ENCODE measurements around the gene LIPG.
"Not testable (repeated sequence)": the region's sequence is repeated elsewhere in the genome, so short reads cannot be mapped to it uniquely, and the experiment has no call there.

Gene LIPG

DNA sequence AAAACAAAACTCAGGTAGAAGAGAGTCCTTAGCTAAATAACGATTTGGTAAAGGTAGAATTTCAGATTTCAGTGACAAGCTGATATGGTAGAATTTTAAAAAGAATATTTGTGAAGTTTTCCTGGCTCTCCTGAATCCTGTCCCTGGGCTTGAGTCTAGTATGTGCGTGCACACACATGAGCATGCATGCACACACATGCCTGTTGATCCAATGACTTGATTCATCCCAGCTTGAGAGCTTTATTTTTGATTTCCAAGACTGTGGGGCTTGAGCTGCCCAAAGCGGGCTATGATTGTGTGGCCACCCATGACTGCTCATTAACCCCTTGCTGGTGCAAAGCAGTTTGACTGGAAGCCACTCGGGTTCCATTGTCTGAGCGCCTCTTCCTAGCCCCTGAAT is 9.0 kb downstream of the LIPG start:
- in situ Hi-C loops (cut with MboI; ENCODE audit: low sequenced_read_pairs), result no loop called here

DNA sequence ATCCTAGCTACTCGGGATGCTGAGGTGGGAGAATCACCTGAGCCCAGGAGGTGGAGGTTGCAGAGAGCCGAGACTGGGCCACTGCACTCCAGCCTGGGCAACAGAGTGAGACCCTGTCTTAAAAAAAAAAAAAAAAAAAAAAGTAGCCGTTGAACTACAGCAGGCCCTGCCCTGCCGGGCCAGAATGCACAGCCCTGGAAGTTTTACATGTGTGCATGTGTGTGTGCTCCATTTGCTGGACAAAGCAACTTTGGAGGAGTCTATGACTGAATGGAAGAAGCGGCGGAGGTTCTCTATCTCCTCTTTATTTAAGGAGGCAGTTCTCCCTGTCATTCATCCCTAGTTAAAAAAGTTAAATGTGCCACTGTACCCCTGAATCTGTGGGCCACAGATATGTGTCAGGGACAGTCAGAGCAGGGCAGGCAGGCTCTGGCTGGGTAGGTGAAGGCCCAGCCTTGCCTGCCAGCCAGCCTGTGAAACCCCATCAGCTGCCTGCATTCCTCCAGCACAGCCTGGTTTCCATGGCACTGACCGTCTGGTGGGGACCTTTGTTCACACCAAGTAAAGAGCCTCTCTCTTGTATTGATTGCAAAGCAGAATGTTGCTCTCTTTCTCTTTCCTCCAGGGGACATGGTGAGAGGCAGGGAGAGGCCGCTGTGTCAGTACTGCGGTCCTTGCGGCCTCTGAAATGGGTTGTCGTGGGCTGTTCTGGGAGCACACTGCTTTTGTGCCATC is 10.9 kb downstream of the LIPG start:
- in situ Hi-C loops (cut with MboI; ENCODE audit: low sequenced_read_pairs), result no loop called here

DNA sequence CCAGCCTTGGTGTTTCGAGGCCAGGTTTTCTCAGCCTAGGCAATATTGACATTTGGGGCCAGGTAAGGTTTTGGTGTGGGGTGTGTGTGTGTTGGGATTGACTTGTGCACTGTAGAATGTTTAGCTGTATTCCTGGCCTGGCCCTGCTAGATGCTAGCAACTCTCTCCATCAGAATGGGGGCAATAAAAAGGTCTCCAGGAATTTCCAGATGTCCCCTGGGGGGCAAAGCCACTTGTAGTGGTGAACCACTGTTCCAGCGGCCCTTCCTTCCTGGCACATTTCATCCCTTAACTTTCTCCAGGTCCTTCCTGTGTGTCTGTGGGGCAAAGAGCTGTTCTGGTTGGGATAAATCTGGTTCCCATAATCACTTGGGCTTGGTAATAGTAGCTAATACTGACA is 12.0 kb downstream of the LIPG start:
- in situ Hi-C loops (cut with MboI; ENCODE audit: low sequenced_read_pairs), result no loop called here

DNA sequence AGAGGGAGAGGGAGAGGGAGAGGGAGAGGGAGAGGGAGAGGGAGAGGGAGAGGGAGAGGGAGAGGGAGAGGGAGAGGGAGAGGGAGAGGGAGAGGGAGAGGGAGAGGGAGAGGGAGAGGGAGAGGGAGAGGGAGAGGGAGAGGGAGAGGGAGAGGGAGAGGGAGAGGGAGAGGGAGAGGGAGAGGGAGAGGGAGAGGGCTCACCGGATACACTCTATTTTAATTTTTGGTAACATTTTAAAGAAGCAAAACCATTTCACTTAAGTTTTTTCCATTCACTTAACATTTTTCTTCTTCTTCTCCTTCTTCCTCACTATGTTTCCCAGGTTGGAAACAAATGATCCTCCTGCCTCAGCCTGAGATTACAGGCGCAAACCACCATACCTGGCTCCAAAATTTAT is 17.2 kb downstream of the LIPG start:
- in situ Hi-C loops (cut with MboI; ENCODE audit: low sequenced_read_pairs), result not testable (repeated sequence)

DNA sequence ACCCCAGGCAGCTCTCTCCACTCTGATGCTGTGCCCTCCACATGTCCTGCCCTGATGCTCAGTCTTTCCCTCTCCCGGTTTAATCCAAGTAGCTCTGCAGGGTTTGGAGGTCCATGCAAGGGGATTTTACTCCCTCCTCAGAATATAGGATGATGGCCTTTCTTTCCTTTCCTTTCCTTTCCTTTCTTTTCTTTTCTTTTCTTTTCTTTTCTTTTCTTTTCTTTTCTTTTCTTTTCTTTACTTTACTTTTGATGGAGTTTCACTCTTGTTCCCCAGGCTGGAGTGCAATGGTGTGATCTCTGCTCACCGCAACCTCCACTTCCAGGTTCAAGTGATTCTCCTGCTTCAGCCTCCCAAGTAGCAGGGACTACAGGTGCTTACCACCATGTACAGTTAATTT is 17.7 kb downstream of the LIPG start:
- in situ Hi-C loops (cut with MboI; ENCODE audit: low sequenced_read_pairs), result not testable (repeated sequence)

DNA sequence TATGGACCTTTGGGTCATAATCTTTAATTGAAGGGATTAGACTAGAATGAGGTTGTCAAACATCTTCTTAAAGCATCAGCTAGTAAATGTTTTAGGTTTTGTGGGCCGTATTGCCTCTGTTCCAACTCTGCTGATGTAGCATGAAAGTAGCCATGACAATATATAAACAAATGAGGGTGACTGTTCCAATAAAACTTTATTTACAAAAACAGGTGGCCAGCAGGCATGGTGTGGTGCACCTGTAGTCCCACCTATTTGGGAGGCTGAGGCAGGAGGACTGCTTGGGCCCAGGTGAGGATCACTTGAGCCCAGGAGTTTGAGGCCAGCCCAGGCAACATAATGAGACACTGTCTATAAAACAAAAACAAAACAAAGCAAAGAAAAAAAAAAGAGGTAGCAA is 18.4 kb downstream of the LIPG start:
- in situ Hi-C loops (cut with MboI; ENCODE audit: low sequenced_read_pairs), result no loop called here

DNA sequence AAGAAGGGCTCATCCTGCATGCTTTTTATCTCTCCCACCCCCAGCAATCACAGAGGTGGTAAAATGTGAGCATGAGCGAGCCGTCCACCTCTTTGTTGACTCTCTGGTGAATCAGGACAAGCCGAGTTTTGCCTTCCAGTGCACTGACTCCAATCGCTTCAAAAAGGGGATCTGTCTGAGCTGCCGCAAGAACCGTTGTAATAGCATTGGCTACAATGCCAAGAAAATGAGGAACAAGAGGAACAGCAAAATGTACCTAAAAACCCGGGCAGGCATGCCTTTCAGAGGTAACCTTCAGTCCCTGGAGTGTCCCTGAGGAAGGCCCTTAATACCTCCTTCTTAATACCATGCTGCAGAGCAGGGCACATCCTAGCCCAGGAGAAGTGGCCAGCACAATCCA is 19.5 kb downstream of the LIPG start:
- in situ Hi-C loops (cut with MboI; ENCODE audit: low sequenced_read_pairs), result no loop called here

DNA sequence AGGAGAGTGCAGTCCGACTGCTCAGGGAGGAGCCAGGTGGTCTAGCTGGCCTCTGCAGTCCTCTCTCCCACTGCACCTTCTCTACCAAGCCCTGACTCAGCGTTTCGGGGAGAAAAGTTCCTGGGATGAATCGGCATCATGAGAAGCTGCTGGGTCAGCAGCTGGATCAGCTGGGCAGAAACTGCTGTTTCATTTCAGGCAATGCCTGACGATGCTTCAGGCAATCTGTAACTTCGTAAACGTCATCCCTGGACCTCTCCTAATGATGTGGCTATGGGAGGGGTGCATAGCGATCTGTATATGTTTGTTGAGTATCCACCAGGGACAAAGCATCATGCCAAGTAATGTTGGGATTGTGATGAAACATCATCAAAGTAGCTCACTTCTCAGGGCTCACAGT is 20.7 kb downstream of the LIPG start:
- in situ Hi-C loops (cut with MboI; ENCODE audit: low sequenced_read_pairs), result no loop called here

DNA sequence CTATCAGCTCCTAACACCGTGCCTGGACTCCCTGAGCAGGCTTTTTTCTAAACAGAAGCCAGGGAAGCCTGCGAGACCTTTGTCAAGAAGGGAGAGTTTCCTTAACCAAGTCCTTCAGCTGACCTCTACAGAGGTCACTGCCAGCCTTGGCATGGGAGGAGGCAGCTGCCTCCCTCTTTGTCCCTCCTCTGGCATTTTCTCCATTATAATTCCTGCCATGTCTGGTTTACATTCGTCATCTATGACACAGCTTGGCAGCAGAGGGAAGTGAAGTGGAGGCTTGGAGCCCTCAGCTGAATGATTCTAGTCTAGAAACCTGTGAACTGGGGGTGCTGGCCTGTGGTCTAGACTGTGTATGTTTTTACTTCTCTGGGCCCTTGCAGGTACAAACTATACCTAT is 22.5 kb downstream of the LIPG start:
- in situ Hi-C loops (cut with MboI; ENCODE audit: low sequenced_read_pairs), result no loop called here

DNA sequence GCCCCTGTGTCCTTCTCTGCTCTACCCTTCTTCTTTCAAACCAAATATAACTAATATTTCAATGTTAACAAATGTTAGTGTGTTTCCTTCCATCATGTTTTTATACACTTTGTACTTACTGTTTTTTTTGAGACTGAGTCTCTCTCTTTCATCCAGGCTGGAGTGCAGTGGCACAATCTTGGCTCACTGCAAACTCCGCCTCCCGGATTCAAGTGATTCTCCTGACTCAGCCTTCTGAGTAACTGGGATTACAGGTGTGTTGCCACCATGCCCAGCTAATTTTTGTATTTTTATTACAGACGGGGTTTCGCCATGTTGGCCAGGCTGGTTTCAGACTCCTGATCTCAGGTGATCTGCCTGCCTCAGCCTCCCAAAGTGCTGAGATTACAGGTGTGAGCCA is 23.1 kb downstream of the LIPG start:
- in situ Hi-C loops (cut with MboI; ENCODE audit: low sequenced_read_pairs), result not testable (repeated sequence)

DNA sequence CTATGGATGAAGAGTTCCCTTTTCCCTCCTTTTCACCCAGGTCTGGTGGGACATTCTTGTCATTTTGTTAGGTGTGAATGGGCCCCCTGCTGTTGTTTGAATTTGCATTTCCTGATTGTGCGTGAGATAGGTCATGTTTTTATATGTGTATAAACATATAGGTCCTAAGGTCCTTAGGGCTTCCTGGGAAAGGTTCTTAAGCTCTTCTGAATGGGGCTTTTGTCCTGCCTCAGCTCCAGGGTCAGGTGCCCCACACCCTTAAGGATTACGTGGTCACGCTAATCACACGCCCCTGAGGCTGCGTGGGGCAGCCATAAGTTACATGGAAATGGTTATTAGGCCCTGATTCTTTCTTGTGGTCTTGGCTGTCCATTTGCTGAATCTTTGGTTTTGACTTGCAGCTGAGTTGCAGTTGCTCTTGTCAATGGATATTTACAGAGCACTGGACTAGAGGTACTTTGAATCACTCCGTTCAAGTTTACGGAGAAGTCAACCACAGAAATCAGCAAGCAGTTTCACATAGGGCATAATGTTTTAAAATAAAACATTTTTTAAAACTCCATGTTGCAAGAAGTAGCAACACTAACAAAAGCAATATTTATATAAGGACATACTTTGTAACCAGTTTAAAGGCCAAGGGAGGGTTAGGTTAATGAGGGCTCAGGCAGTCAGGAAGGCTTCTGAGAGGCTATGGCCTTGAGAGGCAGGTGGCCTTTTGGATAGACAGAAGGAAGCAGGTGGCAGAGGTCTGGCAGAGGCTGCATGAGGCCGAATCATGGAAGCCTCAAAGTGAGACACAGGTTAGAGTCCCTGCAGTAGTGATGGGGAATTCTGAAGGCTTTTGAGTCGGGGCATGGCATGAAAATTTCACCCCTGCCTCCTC is 24.2 kb downstream of the LIPG start:
- in situ Hi-C loops (cut with MboI; ENCODE audit: low sequenced_read_pairs), result no loop called here

DNA sequence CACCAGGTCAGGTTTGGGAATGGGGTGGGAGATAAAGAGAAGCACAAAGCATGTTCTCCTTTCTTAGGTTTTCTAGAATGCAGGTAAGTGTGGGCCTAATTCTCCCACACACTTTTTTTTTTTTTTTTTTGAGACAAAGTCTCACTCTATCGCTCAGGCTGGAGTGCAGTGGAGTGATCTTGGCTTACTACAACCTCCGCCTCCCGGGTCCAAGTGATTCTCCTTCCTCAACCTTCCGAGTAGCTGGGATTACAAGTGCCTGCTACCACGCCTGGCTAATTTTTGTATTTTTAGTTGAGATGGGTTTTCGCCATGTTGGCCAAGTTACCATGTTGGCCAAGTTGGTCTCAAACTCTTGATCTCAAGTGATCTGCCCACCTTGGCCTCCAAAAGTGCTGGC is 26.3 kb downstream of the LIPG start:
- in situ Hi-C loops (cut with MboI; ENCODE audit: low sequenced_read_pairs), result no loop called here

DNA sequence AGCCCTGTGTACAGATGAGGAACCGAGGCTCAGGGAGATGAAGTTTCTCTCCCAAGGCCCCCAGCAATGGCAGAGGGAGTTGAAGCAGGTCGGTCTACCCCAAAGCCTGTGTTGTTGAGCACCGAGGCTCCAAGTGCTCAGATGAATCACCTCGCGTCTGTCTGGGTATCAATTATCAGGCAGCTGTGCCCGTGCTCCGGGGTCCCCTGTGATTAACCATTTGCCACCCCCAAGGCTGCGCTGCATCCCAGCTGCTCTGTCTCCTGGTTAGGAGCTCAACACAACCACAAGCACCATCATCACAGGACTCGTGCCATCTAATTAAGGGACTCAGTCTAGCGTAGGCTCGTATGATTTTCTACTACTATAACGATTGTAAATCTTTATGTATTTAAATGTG is 27.1 kb downstream of the LIPG start:
- in situ Hi-C loops (cut with MboI; ENCODE audit: low sequenced_read_pairs), result no loop called here

DNA sequence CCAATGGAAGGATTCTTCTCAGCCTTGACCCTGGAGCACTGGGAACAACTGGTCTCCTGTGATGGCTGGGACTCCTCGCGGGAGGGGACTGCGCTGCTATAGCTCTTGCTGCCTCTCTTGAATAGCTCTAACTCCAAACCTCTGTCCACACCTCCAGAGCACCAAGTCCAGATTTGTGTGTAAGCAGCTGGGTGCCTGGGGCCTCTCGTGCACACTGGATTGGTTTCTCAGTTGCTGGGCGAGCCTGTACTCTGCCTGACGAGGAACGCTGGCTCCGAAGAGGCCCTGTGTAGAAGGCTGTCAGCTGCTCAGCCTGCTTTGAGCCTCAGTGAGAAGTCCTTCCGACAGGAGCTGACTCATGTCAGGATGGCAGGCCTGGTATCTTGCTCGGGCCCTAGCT is 28.8 kb downstream of the LIPG start:
- in situ Hi-C loops (cut with MboI; ENCODE audit: low sequenced_read_pairs), result no loop called here

DNA sequence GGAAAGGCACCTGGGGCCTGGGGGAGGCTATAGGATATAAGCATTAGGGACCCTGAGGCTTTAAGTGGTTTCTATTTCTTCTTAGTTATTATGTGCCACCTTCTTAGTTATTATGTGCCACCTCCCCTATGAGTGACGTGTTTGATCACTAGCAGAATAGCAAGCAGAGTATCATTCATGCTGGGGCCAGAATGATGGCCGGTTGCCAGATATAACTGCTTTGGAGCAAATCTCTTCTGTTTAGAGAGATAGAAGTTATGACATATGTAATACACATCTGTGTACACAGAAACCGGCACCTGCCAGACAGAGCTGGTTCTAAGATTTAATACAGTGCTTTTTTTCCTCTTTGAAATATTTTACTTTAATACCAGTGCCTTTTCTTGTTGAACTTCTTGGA is 29.4 kb downstream of the LIPG start:
- in situ Hi-C loops (cut with MboI; ENCODE audit: low sequenced_read_pairs), result no loop called here

DNA sequence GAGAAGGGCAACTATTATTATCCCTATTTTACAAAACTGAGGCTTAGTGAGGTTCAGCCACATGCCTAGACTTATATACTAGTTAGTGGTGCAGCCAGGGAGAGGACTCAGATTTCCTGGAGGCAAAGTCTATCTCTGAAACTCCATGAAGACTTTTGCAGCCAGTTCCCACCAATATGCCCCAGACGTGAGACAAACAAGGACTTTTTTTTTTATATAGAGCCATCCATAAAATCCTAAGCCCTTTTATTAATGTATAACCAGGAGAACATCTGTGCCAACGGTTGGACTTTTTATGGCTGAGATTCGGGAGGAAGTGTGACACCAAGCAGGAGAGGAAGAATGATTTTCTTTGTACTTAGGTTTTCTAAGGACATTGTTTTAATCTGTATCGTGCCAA is 29.9 kb downstream of the LIPG start:
- in situ Hi-C loops (cut with MboI; ENCODE audit: low sequenced_read_pairs), result no loop called here

DNA sequence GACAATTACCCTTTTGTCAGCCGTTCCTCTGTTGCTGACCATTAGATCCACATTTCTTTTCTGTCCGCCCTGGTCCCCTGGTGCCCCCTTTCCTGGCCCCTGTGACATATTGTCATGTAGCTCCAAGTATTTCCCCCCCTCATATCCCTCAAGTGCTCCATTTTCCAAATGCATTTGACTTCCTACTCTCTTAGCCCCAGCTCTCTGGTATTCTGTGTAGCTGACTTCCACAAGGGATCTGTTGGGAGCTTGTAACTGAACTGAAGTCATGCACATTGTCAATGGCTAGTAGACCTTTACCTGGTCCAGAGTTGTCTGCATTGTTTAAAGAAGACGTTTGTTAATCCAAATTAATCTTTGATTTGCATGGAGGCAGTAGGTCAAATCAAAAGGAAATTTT is 34.8 kb downstream of the LIPG start:
- in situ Hi-C loops (cut with MboI; ENCODE audit: low sequenced_read_pairs), result no loop called here

DNA sequence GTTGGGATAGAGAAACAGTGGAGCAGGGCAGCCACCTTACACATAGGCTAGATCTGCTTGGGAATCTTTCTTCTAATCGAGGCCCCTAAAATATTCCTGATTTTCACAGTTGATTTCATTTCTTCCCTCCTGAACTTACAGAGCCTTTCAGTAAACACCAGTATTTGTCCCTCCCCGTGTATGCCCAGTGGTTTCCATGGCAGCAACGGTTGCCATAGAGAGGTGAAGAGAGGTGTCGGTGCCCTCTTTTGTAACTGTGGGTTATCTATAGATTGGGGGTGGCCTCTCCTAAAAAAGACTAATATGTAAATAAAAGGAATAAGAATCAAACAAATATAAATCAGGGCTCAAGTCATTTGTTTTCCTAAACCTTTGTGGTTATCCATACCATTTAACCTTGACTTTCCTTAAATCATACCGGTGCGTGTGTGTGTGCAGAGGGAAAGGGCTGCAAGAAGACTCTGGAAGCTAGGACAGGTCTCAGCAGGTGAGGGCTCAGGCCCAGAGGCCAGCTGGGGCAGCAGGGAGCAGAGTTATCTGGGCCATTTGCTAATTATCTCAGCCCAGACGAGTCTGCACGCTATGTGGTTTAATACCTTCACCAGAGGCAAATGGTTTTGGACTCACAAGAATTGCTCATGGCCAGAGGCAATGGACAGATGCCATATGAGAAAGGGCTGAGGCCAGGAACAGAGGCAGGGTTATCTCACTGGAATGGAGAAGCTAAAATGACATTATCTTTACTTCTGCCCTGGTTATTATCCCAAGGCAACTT is 35.5 kb downstream of the LIPG start:
- in situ Hi-C loops (cut with MboI; ENCODE audit: low sequenced_read_pairs), result no loop called here

DNA sequence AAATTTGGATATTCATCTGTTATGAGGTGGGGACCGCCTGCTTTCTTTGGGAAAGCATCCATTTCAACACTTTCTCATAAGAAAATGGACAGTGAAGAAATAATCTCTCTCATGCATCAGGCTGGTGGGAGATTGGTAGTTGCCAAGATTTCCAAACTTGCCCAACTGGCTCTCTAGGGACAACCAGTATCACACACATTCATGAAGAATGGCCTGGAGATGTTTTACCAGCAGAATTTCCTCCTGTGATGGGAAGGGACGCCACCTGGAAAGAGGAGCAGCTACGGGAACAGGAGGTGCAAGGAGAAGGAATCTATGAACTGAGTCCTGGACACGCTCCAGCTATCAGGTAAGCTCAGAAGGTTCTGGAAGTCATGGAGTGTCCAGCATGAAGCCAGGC is 39.4 kb downstream of the LIPG start:
- in situ Hi-C loops (cut with MboI; ENCODE audit: low sequenced_read_pairs), result no loop called here

DNA sequence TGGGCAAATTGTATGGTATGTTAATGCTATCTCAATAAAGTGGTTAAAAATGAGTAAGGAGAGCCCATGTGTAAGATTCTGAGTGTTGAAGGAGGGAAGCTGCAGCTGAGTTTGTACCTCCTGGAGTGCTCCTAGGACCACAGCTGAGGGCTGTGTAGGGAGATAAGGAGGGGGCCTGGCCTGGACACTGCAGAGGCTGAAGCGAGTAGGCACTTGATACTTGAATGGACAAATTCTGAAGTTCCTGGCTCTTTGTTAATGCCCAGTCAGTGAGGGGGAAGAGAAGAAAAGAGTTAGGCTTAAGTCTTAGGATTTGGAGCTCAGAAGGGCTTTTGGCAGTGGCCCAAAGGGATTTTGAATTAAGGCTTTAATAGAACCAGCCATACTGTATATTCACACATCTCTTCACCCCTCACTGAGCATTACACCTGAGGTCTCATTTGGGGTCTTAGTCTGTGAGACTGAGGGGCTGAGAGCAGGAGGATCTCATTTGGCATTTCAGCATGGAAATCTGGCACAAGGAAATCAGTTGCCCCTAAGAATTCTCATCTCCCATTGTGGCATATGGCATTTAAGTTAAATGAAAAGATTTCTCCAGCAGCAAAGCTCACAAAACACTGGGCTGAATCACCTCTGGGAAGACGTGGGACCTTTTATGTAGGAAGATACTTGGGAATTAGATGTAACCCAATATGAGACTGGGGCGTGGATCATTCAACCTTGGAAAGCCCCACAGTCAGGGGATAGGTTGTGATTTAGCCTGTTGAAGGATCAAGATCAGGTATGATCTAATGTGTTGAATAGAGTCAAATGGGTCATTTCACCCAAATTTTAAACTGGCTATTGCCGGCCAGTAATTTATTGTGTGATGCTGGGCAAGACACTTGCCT is 46.8 kb downstream of the LIPG start:
- in situ Hi-C loops (cut with MboI; ENCODE audit: low sequenced_read_pairs), result no loop called here
